Esophagus squamous epithelium (tissue), 5 donors: Measurements from ENCODE around the gene TNNI2. TPM values are rescaled to one million over a fixed set of nuclear protein-coding genes. Genes with fewer than 3 reads are reported as not detected.

Experiments used
- DNase-seq: peaks from one replicate; lab custom pipeline; 2025; lab: John Stamatoyannopoulos, UW
- H3K27ac ChIP-seq, 4 donors: fragments of 200-600 bp; sonication (generic); one replicate each; pipeline ENCODE4 v1.5.1; 2016 to 2019; ENCODE audit warnings: mild to moderate bottlenecking in 1 of 4
- H3K27me3 ChIP-seq, 4 donors: fragments of 200-600 bp; sonication (generic); 1 replicate in 3 of 4; 2 replicates in 1 of 4; pipeline versions ENCODE4 v1.5.1 to v1.6.0; 2017 to 2021; ENCODE audit warnings: antibody characterized with exemption in 1 of 4
- H3K36me3 ChIP-seq, 3 donors: fragments of 200-600 bp; sonication (generic); one replicate each; pipeline ENCODE4 v1.5.1; 2016 to 2019
- H3K4me1 ChIP-seq, 3 donors: fragments of 200-600 bp; sonication (generic); one replicate each; pipeline ENCODE4 v1.5.1; 2017 to 2019
- H3K4me3 ChIP-seq, 4 donors: fragments of 200-600 bp; sonication (generic); 1 replicate in 3 of 4; 2 replicates in 1 of 4; pipeline ENCODE4 v1.5.1; 2016 to 2019; ENCODE audit warnings: mild to moderate bottlenecking in 2 of 4, moderate library complexity in 1 of 4
- H3K9me3 ChIP-seq, 3 donors: fragments of 200-600 bp; sonication (generic); one replicate each; pipeline ENCODE4 v1.5.1; 2016 to 2019
- POLR2A ChIP-seq, 4 donors: fragments of 450-650 bp; IDR thresholded peaks; one replicate each; pipeline ENCODE4 v1.6.1; 2017; ENCODE audit warnings: antibody characterized with exemption in 4 of 4, mild to moderate bottlenecking in 4 of 4, moderate library complexity in 3 of 4
- WGBS, 2 donors: methylation state at CpG; one replicate each; pipeline ENCODE4 v1.1.5; 2018; 5-methylcytosine and 5-hydroxymethylcytosine counted together
- intact Hi-C: fragments of 100-400 bp; cut with DNase I; formaldehyde crosslinking; loops from one replicate; pipeline ENCODE4 v1.15.0; 2022
- total RNA-seq, 4 donors: library from RNA; depleted of rRNA; stranded (reverse); fragments of >200 nt; gene quantifications; one replicate each; pipeline ENCODE4 v1.1.0, GENCODE V29; 2016
- TF ChIP-seq, protein P1 (sequence below), 6 experiments: fragments of 450-650 bp in 4 of 6; fragments of 200-600 bp in 2 of 6; sonication (generic) in 2 of 6; IDR thresholded peaks; one replicate each; pipeline ENCODE4 v1.5.1; 2016 to 2019; ENCODE audit warnings: antibody characterized with exemption in 6 of 6, mild to moderate bottlenecking in 4 of 6, moderate library complexity in 4 of 6
- donor health status: DM: yes; HTN: yes; CAD: no.

The TNNI2 gene
- total RNA-seq, 4 donors from 2014 or later = 14.7 to 23.8 (median 15.0) TPM; not detected in 1

DNA sequence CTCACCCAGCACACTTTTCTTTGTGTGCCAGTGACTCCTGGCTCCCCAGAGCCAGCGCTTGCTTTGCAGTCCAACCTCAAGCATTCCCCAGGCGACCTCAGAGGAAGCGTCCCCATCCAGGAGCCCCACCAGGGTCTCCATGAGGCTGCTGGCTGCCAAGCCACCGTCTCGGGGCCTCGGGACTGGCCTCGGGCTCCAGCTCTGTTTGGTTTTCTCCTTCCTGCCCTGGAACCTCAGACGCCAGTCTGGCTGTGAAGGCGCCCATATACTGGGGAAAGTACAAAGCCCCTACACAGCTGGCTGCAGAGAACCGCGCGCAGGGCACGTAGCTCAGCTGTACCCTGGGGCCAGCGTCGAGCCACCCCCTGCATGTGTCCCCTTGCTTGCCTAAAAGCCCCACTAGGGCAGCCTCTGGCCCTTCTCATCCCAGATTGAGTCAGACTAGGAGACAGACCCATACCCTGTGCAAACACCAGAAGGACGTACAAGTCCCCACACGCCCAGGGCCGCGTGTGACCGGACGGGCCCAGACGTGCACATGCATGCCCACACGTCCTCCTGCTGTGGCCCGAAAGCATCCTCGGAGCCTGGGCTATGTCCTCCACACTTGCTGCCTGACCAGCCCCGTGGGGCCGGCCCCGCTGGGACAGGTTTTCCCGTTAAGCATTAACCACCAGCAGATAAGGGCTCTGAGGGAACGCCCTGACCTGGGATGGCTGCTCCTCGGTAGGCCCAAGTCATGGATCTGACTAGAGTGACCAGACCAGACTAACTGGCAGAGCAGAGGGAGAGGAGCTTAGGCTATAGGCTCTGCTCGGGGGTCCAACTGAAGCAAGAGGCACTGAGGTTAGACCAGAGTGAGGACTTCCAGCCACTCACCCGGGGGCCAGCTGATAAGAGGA is 8.2 kb upstream of the TNNI2 start:
- no peak overlapping the region for H3K4me3 ChIP-seq
- no peaks in the 10 kb centered on the region for H3K9me3 ChIP-seq
- no peak for DNase-seq
- no peak for TF ChIP-seq POLR2A (IDR thresholded peaks at IDR 0.05)
- TF ChIP-seq, protein P1, sequence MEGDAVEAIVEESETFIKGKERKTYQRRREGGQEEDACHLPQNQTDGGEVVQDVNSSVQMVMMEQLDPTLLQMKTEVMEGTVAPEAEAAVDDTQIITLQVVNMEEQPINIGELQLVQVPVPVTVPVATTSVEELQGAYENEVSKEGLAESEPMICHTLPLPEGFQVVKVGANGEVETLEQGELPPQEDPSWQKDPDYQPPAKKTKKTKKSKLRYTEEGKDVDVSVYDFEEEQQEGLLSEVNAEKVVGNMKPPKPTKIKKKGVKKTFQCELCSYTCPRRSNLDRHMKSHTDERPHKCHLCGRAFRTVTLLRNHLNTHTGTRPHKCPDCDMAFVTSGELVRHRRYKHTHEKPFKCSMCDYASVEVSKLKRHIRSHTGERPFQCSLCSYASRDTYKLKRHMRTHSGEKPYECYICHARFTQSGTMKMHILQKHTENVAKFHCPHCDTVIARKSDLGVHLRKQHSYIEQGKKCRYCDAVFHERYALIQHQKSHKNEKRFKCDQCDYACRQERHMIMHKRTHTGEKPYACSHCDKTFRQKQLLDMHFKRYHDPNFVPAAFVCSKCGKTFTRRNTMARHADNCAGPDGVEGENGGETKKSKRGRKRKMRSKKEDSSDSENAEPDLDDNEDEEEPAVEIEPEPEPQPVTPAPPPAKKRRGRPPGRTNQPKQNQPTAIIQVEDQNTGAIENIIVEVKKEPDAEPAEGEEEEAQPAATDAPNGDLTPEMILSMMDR (IDR thresholded peaks at IDR 0.05) = no peak
- peak overlapping the region; percentile 57 to 94 (median 91) for H3K27ac ChIP-seq
- H3K4me1 ChIP-seq = peaks cover 26 to 98% (median 50%) of the 10 kb centered on the region in 3 donors
- no peaks in the 10 kb centered on the region for H3K36me3 ChIP-seq
- peaks cover 0 to 49% (median 0%) of the 10 kb centered on the region in 4 donors for H3K27me3 ChIP-seq
- intact Hi-C loops = loop anchor here (5.0 kb wide), 2 partner anchors 68 to 138 kb away; partner anchors contain the start of gene CTSD
- 29 to 32% methylated on average over 6 to 10 of the region's 33 CpGs for WGBS, 2 donors

DNA sequence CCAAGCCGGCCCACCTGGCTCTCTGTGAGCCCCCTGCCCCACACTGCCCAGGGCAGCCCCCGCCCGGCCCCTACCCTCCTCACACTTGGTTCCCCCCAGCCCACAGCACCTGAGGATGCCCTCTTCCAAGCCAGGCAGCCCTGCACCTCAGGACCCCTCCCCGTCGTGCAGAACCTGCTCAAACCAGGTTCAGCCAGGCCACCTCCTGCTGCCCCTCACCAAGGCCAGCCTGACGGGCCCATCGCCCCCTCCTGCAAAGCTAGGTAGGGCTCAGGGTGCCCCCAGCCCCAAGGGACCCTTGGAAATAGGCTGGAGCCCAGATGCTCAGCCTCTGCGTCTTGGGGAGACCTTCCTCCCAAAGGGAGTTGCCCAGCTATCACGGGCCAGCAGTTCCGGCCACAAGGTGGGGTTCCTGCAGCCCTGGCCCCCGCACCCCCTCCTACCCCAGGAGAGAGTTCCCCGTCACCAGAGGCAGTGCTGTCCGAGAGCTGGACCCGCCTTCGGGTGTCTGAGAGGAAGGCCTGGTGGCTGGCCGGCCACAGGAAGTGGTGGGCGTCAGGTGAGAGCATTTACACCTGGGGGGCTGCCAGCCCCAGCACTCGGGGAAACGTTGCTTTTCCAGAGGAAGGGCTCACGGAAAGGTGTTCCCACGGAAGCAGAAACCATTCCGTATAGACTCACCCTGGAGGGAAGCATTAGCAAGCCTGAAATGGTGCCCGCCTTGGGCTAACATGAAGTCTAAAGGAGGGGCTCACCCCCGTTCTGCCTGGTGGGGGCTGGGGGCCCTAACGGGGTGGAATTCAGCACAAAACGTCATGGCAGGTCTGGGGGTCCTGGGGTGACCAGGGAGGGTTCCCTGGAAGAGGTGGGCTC is 7.2 kb upstream of the TNNI2 start:
- Histone ChIP-seq H3K27me3 (peaks cover 0 to 40% (median 0%) of the 10 kb centered on the region in 4 donors), H3K4me1 (peaks cover 26 to 98% (median 50%) of the 10 kb centered on the region in 3 donors), H3K27ac (peak overlapping the region; percentile 57 to 94 (median 91)), H3K36me3 (no peaks in the 10 kb centered on the region), H3K4me3 (peak overlapping the region in 1 of 4 donors; percentile 49), H3K9me3 (no peaks in the 10 kb centered on the region)
- no peak for DNase-seq
- intact Hi-C loops = loop anchor here (5.0 kb wide), 2 partner anchors 69 to 139 kb away; partner anchors contain the start of gene CTSD
- TF ChIP-seq, protein P1 (IDR thresholded peaks at IDR 0.05) = no peak
- TF ChIP-seq POLR2A (IDR thresholded peaks at IDR 0.05) = no peak
- 60 to 90% methylated on average over 2 to 11 of the region's 26 CpGs for WGBS, 2 donors

DNA sequence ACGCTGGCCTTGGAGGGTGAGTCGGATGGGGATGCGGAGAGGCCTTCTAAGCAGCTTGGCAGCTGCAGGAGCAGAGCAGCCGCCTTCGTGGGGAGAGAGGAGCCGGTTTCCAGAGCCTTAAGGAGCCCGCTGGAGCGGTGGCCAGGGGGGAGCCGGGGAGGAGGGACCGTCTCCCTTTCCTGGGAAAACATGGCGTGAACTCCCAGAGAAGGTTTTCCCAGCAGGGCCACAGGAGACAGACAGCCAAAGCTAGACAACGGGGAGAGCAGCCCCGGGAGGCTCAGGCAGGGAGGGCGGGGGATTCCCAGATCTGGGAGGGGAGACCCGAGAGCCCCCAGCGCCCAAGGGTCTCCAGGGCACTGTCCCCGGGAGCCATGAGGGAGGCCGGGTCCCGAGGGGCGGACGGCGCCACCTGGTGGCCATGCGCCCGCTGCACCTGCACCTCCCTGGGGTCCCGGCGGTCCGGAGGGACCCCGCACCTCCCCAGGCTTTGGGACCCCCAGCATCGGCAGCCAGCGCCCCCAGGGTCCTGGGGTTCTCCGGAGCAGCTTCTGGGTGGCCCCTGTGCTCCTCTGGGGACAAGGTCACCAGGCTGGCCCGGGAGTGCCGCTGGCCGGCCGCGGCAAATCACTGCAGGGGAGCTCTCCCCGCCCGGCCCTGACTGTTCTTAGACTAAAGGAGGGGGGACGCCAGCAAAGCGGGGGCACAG is 6.4 kb upstream of the TNNI2 start:
- peak overlapping the region in 3 of 4 donors; percentile 29 to 49 (median 38) for H3K4me3 ChIP-seq
- intact Hi-C loops = loop anchor here (5.0 kb wide), 2 partner anchors 70 to 140 kb away; partner anchors contain the start of gene CTSD
- H3K27ac ChIP-seq = peak overlapping the region; percentile 36 to 94 (median 91)
- DNase-seq = no peak
- H3K36me3 ChIP-seq = no peaks in the 10 kb centered on the region
- WGBS, 2 donors = 5 to 6% methylated on average over 4 to 6 of the region's 40 CpGs
- H3K9me3 ChIP-seq = no peaks in the 10 kb centered on the region
- H3K4me1 ChIP-seq = peaks cover 30 to 98% (median 47%) of the 10 kb centered on the region in 3 donors
- TF ChIP-seq, protein P1 (IDR thresholded peaks at IDR 0.05) = peak; percentile 98 to 99 (median 98)
- TF ChIP-seq POLR2A (IDR thresholded peaks at IDR 0.05) = no peak
- H3K27me3 ChIP-seq = peaks cover 0 to 32% (median 0%) of the 10 kb centered on the region in 4 donors

DNA sequence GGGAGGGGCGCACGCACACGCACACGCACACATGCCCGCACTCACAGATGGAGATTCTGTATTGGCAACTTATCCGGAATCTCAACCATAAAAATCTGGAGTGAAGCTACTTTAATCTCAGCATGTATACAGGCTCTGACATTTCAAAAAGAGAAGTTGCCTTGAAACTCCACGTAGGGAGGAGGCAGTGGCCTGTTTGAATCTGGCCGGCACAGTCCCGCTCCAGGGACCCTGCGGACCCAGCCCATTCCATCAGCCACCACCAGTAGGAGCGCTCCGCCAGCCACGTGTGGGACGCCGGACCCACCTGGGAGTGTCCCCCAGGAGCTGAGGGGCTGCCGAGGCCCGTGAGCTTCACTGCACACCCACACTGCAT is 5.9 kb upstream of the TNNI2 start:
- Histone ChIP-seq H3K36me3 (no peaks in the 10 kb centered on the region), H3K4me3 (peak overlapping the region in 3 of 4 donors; percentile 29 to 49 (median 38)), H3K4me1 (peaks cover 35 to 98% (median 50%) of the 10 kb centered on the region in 3 donors), H3K9me3 (no peaks in the 10 kb centered on the region), H3K27ac (peak overlapping the region; percentile 36 to 94 (median 91)), H3K27me3 (peaks cover 0 to 27% (median 0%) of the 10 kb centered on the region in 4 donors)
- DNase-seq = no peak
- TF ChIP-seq POLR2A (IDR thresholded peaks at IDR 0.05) = no peak
- TF ChIP-seq, protein P1 (IDR thresholded peaks at IDR 0.05) = no peak
- 53% methylated on average over 8 of the region's 17 CpGs; no CpG with 5 or more reads in 1 of the 2 donors for WGBS, 2 donors
- intact Hi-C loops = loop anchor here (5.0 kb wide), 2 partner anchors 71 to 141 kb away; partner anchors contain the start of gene CTSD
